HG02870 (cell line): Measurements from ENCODE around the gene PPARA.

Source experiments
- ATAC-seq: cut with Tn5 transposase; IDR thresholded peaks from one replicate; pipeline ENCODE4 v1.9.1; 2021; ENCODE audit warnings: mild to moderate bottlenecking, moderate library complexity; ENCODE audit not compliant: unreplicated experiment

The PPARA gene

GRCh38 chr22:46150034-46150654, at the start of gene PPARA:
Gene PPARA, plus strand, starts transcription at chr22:46150526. Its CDS starts 47,858 bp downstream, at chr22:46198384.
- peak; percentile 57 for ATAC-seq

- no peak for ATAC-seq
These were observed 48.2 kb upstream of the PPARA start for GRCh38 chr22:46102159-46102558.

- no peak for ATAC-seq
These were observed 47.6 kb upstream of the PPARA start for GRCh38 chr22:46102752-46103151.

- no peak for ATAC-seq
These were observed 47.1 kb upstream of the PPARA start for GRCh38 chr22:46103181-46103580.

GRCh38 chr22:46103664-46104063, 46.7 kb upstream of the PPARA start:
- ATAC-seq = no peak

GRCh38 chr22:46104170-46104880, 46.0 kb upstream of the PPARA start:
- no peak for ATAC-seq

GRCh38 chr22:46104881-46105493, 45.3 kb upstream of the PPARA start:
- no peak for ATAC-seq

GRCh38 chr22:46105494-46106278, 44.6 kb upstream of the PPARA start:
- no peak for ATAC-seq

- ATAC-seq = no peak
These were observed 43.9 kb upstream of the PPARA start for GRCh38 chr22:46106279-46107022.

GRCh38 chr22:46107089-46107664, 43.1 kb upstream of the PPARA start:
- no peak for ATAC-seq

GRCh38 chr22:46107753-46108563, 42.4 kb upstream of the PPARA start:
- ATAC-seq = no peak

- no peak for ATAC-seq
These were observed 41.5 kb upstream of the PPARA start for GRCh38 chr22:46108564-46109473.

- no peak for ATAC-seq
These were observed 40.8 kb upstream of the PPARA start for GRCh38 chr22:46109474-46110003.

- ATAC-seq = no peak
These were observed 40.1 kb upstream of the PPARA start for GRCh38 chr22:46110215-46110614.

- no peak for ATAC-seq
These were observed 38.5 kb upstream of the PPARA start for GRCh38 chr22:46111645-46112306.

GRCh38 chr22:46112405-46112804, 37.9 kb upstream of the PPARA start:
- ATAC-seq = no peak

GRCh38 chr22:46113110-46113909, 37.0 kb upstream of the PPARA start:
- ATAC-seq = no peak
